GM10248 (cell line): ENCODE measurements around the gene CDH2.

Experiments used
- CTCF ChIA-PET: fragments of 300-600 bp; sonication (Branson Sonifier 250); formaldehyde crosslinking; extraction: SDS; loops from one replicate; lab custom pipeline; 2021; ENCODE audit warnings: antibody characterized with exemption; lab: Yijun Ruan, JAX
- POLR2A ChIA-PET: fragments of 350-650 bp; sonication (Branson Sonifier 250); formaldehyde crosslinking; extraction: SDS; loops from one replicate; lab custom pipeline; 2020; ENCODE audit warnings: antibody characterized with exemption; lab: Yijun Ruan, JAX
- DNase-seq: peaks from one replicate; pipeline ENCODE4 v3.0.0; 2012; ENCODE audit errors: extremely low spot score
- TF ChIP-seq, protein P1 (sequence below): IDR thresholded peaks from 2 replicates; pipeline ENCODE4 v1.5.1; 2012; ENCODE audit warnings: mild to moderate bottlenecking, low read depth; ENCODE audit errors: extremely low read depth, missing control alignments, control extremely low read depth

CDH2 gene

DNA sequence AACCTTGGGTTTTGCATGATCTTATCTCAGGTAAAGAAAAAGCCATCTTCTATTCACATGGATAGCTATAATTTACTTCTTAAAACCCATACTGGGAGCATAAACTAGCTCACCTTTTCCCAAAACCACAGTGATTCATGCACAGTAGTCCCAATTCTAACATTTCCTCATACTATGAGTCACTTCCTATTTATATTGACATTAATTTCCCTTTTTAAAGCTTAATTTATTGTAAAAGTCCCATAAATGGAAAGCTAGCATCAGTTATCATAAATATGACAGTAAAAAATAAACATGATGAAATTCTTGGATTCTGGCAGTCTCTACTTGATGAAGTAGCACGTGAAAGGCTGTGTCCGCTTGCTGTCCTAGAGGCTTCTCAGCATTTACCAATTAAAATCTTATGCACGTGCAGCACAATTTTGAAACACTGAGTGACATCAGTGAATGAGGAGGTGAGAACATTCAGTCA, 180.1 kb downstream of the CDH2 start:
- TF ChIP-seq, protein P1, sequence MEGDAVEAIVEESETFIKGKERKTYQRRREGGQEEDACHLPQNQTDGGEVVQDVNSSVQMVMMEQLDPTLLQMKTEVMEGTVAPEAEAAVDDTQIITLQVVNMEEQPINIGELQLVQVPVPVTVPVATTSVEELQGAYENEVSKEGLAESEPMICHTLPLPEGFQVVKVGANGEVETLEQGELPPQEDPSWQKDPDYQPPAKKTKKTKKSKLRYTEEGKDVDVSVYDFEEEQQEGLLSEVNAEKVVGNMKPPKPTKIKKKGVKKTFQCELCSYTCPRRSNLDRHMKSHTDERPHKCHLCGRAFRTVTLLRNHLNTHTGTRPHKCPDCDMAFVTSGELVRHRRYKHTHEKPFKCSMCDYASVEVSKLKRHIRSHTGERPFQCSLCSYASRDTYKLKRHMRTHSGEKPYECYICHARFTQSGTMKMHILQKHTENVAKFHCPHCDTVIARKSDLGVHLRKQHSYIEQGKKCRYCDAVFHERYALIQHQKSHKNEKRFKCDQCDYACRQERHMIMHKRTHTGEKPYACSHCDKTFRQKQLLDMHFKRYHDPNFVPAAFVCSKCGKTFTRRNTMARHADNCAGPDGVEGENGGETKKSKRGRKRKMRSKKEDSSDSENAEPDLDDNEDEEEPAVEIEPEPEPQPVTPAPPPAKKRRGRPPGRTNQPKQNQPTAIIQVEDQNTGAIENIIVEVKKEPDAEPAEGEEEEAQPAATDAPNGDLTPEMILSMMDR, result no peak
- CTCF ChIA-PET, result interaction anchor here (1.6 kb wide), 1 partner anchor 89 kb away, joined by 3 read pairs; no protein-coding TSS in a partner anchor
- POLR2A ChIA-PET, result no interaction called here
- DNase-seq, result no peak

DNA sequence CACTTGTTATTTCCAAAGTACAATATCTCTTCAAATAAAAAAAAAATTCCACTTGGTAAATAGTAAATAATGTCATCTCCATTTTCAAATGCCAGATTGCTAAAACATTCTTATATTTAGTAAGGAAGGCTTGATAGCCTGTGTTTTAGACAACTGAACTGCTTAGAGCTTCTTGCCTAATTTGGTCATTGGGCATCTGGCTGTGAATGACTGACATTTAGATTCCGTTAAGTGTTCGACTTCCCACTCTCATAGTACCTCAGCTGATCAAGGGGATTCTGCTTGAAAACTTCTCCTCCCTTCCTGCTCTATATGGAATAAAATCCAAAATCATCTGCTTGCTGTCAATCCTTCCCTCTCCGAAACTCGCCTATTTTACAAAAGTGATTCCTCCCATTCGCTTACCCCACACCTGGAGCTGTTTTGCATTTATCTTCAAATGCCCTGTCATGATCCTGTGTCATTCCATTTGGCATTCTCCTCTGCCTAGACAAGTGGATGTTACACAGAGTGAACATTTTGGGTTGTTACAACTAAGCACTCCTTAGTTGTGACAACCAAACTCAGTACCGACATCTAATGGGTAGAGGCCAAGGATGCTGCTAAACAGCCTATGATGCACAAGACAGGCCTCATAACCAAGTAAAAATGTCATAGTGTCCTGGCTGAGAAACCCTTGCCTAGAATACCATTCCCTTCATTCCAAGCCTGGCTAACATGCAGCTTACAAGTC, 181.0 kb downstream of the CDH2 start:
- ChIA-PET CTCF (interaction anchor here (1.6 kb wide), 1 partner anchor 88 kb away, joined by 3 read pairs; no protein-coding TSS in a partner anchor), POLR2A (no interaction called here)
- no peak for DNase-seq
- TF ChIP-seq, protein P1, result no peak

DNA sequence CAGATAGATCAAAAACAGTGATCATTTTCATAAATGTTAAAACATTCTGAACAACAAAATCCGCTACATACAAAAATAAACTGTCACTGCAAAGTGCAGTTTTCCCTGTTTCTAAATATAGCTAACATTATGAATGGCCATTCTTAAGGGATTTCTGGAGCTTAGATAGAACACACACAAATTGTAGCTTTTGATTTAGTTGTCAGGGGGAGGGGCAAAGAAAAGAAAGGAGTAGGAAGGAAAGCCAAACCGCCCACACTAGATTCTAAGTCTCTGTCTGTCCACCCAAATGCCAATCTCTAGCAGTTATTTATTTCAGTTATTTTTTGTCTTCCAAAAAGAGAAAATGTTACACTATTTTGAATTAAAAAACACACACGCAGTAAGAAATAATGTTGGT, 182.4 kb downstream of the CDH2 start:
- ChIA-PET CTCF (no interaction called here), POLR2A (no interaction called here)
- DNase-seq, result no peak
- TF ChIP-seq, protein P1, result no peak

DNA sequence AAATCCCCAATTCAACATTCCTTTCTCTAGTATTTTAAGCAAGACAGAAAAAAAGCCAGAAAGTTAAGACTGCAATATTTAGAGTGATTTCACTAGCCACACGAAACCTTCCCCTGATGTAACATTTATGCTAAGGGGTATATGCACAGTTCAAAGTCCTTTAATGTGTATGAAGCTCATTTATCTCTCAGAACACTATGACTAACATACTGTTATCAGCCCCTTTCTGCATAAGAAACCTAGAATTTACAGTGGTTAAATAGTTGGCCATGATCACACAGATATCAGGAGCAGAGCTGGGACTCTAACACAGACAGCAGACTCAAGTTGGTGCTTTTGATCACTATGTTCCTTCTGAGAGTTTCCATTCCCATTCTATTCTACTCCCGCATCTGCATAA, 185.5 kb downstream of the CDH2 start:
- TF ChIP-seq, protein P1, result no peak
- DNase-seq, result no peak
- ChIA-PET POLR2A (no interaction called here), CTCF (interaction anchor here (1.2 to 1.4 kb wide), 2 partner anchors 10 to 12 kb away, joined by 3 to 4 read pairs; no protein-coding TSS in a partner anchor)

DNA sequence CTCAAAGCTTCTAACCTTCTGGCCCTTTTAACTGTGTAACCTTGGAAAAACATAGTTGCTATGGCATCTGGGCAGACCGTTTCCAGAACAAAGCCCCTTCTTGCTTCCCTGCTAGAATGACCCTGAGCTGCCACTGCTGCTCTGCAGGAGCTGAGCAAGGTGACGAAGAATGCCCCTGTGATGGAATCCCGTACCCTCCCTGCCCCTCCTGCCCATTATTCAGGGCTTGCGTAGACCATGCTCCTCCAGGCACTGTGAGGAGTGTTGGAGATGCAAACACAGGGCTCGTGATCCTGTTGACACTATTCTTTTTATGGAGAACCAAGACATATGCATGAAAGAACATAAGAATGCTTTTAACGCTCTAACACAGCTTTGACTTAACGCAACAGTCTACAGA, 191.1 kb downstream of the CDH2 start:
- POLR2A ChIA-PET, result no interaction called here
- no peak for DNase-seq
- CTCF ChIA-PET, result no interaction called here
- TF ChIP-seq, protein P1, result no peak

DNA sequence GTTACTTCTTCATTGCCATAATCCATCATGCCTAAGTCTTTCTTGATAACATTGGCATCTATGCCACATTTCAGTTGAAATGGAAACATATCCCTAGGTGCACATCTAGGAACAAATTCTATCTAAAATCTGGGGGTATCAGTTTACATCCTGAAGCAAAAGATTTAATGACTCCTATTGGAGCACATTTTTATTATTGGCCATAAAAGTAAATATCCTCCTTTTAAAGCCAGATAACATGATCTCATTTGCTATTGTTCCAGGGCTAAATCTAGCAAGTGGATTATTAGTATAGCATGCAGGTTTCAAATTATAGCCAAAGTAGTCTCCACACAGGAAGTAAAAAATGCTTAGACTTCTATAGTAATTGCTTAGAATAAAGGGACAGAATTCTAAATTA, 193.2 kb downstream of the CDH2 start:
- TF ChIP-seq, protein P1, result no peak
- no peak for DNase-seq
- ChIA-PET CTCF (no interaction called here), POLR2A (no interaction called here)
